GM19043 (cell line): ENCODE data around the gene GPC6.

Source experiments
- ATAC-seq: cut with Tn5 transposase; IDR thresholded peaks from one replicate; pipeline ENCODE4 v1.9.1; 2021; ENCODE audit warnings: low read depth; ENCODE audit not compliant: unreplicated experiment

The GPC6 gene

DNA sequence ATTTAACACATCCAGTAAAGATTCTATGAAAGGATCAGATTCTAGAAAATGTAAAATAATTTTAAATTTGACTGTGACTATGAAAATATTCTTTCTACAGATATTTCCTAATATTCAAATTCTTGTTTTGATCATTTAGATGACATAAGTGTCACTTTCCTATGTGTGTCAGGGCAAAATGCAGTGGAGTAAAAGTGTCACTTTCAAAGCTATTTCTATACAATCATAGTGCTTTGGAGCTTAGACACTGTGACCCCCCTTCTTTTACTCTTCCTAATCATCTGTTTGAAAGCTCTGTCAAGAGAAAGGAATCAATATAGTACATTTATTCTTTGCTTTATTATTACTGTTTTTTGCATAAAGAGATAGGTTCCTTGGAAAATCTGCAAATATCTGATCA lies 760.9 kb downstream of the GPC6 start:
- no peak for ATAC-seq

DNA sequence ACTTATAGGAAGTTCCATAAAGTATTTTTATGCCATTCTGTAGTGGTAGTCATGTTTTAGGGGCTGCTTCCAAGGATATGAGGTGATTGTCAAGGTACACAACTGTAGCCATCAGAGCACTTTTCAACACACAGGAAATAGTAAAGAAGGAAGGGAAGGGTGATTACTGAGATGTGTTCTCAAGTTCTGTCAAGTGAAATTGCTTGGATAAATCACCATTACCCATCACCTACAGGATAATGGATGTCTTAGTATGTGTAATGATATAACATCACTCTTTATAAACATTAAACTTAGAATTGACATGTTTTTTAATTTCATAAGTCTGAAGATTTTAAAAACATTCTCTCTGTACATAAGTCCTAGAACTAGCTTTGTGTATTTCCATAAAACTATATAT lies 765.0 kb downstream of the GPC6 start:
- no peak for ATAC-seq

DNA sequence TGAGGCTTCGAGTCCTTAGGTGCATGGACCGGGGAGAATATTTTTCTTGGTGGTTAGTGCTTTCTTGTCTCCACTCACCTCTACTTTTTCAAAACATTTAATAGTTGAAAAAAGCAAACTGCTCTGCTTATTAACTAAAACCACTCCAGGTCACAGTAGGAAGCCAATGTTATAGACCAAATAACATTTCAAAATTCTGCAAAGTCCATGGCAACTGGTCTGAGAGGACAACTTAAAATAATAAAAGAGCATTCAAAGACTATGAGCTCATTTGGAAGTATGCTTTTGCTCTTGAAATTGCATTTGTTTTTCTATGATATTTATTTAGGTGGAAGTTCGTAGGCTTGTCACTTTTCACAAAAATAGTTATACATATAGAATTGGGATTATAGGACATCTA lies 769.9 kb downstream of the GPC6 start:
- ATAC-seq, result no peak

DNA sequence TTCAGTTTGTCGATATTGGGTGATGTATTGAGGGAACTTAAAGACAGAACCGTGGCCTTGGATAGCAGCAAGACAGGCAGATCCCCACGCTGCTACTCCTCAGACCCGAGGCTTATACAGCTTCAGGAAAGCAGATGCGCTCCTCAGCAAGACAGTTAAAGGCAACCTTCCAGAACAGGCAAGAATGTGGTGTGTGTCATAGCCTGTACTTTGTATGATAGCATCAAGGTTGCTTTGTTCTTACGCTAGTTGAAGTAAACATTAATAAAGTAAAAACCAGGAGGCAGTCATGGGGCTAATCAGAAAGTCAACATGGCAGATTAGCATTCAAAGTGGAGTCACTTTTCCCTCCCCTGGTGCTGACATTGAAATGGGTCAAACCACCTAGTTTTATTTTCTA lies 779.7 kb downstream of the GPC6 start:
- no peak for ATAC-seq

DNA sequence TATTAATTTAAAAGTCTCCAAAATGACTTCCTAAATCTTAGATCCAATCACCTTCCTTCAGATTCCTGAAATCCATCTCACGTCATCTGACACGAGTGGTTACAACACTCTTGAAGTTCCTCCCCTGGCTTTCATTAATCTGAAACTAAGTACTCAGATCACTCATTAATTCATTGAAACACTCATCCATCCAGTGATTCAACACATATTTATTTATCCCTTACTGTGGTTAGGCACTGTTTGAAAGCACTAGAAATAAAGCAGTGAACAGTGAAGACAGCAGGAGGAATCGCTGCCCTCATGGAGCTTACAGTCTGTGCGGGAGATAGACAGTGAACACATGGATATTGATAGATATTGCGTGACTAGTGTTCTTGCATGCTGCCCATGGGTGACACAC lies 780.5 kb downstream of the GPC6 start:
- no peak for ATAC-seq

DNA sequence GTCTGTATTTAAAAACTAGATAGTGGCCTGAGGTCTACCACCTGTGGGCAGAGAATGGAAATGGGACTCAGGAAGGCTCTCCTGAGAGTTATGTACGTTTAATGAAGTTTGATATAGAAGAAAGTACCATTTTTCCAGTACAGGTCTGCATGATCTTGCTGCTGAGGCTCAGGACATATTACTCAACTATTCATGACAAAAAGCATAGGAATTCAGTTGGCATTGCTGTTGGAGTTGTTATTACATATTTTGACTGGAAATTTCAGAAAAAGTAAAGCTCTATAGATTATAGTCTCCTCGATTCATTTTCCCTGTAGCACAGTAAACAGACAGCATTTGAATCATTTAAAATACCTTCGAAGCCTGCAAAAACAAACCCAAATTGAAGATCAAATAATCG lies 783.1 kb downstream of the GPC6 start:
- ATAC-seq, result no peak

DNA sequence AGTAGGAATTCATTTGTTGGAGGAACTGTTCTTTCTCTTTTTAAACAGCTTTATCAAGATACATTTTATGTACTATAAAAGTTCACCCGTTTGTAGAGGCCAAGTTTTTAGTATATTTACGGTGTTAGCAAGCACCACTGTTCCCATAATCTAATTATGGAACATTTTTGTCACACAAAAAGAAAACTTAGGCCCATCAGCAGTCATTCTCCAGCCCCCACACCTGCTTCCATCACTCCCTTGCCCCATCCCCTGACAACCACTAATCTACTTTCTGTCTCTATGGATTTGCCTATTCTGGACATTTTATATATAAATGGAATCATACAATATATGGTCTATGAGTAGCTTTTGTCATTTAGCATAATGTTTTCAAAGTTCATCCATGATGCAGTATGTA lies 787.9 kb downstream of the GPC6 start:
- no peak for ATAC-seq

DNA sequence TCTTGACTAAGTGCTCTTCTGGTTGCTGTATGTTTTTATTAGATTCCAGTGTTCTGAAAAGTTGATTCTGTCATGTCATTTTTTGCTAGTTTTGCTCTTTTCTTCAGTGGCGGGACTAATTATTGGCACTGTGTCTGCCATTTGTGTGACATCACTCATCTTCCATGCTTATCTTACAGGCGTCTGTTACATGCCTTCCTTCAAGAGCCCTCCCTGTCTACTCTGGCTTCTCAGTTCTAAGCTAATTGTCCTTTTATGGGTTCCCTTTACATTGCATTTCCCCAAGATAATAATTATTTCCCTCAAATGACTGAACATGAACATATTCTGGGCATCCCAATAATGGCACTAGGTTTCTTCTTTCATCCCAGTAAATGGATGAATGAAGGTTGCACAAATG lies 793.8 kb downstream of the GPC6 start:
- ATAC-seq, result no peak

DNA sequence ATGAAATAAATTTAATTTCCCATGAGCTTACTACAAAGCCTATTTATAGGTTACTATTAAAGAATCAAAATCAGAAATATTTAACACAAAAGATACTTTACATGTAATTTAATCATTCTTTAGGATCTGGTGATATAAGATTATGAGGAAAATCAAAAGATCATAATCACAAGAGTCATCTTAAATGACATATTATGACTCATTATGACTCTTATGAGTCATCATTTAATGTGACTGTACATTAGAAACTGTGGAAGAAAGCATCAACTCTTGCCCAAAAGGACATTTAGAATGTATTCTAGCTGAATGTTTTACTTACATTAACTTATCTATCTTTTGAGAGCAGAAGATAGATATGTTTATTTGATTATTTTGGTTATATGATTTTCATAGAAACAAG lies 794.2 kb downstream of the GPC6 start:
- no peak for ATAC-seq

DNA sequence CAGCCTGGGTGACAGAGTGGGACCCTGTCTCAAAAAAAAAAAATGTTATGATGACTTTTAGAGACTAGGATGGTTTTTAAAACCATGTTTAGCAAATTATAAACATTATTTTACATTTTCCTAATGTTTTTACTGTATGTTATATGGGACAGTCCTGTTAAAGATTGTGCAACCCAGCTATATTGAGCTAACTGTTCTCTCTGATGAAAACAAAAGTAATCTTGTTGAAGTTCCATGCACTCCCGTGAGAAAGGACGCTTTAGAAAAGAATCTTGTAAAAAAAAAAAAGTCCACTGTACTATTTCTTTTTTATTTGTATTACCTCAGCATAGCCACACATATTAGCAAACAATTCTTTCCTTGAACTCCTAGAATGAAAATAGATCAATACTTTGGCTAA lies 801.6 kb downstream of the GPC6 start:
- no peak for ATAC-seq

DNA sequence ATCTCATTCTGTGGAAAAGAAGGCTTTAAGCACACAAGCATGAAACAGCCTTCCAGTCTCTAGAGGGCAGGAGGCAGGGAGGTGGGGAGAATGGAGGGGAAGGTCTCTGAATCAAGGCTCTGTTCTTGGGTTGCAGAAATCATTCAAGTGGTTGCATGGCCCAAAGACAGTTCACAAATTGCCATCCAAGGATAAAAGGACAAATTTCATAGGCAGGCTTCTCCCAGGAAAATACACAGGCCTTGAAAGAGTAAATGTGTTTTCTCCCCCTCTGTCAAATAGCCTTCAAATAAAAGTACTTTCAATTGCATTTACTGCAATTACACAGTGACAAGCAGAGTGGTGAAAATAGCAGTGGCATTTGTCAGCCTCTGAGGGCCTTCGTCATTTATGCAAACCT lies 802.0 kb downstream of the GPC6 start:
- no peak for ATAC-seq

DNA sequence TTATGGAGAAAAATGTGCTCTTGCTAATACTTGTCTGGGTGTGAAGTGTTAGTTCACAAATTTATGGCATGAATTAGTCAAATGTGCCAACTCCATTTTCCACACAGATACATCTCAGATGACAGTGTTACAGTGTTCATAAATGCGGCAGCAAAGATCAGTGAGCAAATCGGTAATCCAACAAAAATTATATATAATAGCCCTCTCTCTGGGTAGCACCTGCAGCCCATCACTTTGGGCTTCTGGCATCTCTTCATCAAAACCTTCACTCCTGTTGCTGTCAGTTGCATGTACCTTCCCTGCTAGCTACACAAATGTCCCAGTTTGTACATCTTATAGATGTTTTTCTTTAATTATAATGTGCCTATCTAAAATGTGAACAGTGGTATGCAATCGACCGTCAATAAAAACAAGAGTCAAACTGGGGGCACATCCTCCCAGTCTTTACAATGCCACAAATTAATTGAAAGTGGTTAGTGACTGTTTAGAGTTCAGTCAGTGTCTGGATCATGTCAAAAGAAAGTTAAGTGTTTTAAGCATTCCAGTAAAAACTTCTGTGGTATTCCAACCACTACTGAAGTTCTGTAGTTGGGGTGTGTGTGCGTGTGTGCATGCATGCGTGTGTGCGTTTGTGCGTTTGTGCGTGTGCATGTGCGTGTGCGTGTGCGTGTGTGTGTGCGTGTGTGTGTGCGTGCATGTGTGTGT lies 804.0 kb downstream of the GPC6 start:
- ATAC-seq, result no peak

DNA sequence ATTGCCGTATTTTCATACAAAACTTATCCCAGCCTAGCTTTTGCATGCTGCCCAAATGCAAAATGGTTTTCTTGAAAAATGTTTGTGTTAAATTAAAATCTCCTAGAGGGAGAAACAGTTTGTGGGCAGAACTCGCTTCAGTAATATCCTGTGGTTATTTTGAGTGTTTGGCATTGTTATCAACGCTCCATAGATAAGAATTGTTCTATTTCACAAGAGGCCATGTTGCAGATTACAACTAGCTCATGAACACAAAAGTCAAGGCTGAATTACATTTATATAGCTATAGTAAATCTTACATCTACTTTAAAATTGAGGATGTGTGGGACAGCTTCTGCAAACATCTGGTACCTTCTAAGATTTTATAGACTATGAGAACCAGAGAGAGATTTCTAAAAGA lies 805.0 kb downstream of the GPC6 start:
- ATAC-seq, result no peak

DNA sequence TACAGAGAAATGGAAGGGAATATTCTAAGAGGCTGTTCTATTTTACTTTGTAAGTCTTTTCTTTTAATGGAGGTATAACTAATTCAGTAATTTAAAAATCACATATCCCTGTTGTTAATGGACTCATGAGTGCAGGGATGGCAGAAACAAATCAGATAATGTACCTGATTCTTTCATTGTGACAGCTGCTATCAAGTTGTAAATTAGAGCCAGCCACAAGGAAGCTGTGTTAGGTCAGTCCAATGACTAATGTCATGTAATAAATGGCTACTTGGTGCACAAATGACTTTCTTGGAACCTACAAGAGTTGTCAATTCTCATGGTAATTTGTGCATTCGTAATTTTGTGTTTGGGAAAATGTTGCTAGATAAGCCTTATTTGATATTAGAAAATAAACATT lies 806.5 kb downstream of the GPC6 start:
- no peak for ATAC-seq

DNA sequence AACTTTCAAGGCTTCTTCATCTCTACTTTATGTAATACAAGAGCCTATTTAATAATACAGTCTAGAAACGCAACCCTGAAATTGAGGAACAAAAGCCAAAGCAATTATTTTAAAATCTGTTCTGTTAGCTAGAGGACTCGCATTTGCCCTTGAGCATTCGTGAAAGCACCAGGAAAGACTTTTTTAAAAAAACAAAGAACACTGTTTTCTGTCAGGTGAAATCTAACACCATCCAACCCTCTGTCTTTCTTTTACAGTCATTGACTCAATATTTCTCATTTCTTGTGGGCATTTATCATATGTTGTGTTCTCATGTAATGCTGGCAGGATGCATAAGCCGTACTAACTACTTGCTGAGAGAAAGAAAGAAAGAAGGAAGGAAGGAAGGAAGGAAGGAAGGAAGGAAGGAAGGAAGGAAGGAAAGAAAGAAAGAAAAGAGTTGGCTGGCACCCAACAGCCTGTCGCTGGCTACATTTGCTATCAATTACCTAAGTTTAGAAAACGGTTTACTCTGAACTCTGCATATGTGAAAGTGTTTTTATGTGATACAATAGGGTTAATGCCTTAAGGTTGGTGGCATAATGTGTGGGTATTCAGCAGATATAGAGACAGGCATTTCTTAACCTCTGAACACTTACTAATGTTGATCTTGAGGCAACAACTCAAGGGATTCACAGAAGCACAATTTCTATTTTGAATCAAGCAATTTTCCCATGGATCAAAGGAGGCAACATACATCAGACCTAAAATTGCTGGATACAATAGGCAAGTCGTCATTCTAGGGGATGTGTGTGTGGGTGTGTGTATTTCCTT lies 807.4 kb downstream of the GPC6 start:
- no peak for ATAC-seq

DNA sequence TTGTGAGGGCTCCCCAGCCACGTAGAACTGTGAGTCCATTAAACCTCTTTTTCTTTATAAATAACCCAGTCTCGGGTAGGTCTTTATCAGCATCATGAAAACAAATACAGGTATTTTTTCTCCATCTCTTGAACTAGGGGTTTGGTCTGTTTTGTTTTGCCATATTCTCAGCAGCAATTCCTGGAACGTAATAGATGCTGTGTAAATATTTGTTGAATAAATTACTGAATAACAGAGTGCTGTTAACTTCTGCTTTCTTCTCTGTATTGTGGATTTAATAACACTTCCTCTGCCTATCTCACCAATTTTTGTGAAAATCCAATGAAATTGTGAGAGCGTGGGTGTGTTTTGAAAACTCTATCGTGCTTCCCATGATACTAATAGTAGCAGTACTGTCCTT lies 823.4 kb downstream of the GPC6 start:
- ATAC-seq, result no peak

DNA sequence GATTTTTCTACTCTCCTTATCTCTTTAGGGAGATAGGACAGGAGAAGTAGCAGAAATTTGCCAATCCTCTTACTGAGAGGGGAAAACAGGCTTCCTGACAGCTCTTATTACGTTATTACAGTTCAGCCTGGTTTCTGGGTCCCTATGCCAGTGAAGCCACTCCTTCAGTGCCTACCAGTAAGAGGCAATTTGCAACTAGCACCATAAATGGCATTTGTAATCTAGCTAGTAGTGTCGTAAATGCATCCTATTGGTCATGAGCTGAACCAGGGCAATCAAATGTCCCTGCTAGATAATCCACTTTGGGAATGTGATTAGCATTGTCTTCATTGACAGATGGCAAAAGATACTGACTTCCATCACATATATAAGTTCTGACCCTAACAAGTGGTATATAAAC lies 824.1 kb downstream of the GPC6 start:
- no peak for ATAC-seq

DNA sequence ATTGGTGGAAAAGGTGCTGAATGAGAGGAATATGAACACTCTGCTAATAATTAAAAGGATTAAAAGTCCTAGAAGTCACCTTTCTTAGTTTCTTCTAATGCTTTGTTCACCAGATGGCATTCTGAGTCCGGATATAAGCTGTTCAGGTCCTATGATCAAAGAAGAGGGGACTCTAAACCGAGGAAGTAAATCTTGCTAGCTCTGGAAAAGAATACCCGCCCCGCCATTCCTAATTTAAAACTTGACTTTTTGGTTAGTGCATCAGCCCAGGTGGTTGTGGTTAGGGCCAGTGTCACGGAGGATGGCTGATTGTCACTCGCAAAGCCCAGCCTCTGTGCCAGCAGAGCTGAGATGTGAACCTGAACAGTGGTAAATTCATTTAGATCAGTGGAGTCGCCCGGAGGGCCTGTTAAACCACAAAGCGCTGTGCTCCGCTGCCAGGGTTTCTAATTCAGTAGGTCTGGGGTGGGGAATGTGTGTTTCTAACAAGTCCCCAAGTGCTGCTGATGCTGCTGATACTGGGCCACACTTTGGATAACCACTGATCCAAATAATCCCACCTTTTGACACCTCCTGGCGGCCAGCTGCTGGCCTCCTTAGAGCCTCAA lies 827.5 kb downstream of the GPC6 start:
- ATAC-seq, result no peak

DNA sequence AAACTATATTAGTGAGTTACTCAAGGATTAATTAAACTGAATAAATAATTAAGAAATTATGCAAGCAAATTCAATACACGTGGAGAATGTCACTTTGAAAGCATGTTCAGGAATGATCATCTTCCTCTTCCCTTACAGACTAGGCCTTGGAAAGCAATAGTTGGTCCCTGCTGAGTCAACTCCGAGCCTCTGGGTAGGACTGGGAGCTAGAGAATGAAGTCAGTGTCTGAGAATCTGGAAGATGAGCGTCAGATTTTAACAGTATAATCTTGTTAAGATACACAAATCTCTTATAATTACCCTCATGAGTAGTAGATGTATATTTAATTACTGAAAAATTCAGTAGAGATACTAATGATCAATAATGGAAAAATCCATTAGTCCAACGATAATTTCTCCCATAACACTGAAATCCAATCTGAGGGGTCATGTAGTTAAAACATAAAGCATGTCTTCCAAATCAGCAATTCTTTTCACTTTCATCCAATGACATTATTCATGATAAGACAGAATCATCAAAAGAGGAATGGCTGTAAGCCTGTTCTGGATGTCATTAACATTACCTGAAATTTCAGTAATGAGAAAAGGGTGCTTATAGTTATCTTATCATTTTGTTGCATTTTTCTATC lies 829.9 kb downstream of the GPC6 start:
- ATAC-seq, result no peak

DNA sequence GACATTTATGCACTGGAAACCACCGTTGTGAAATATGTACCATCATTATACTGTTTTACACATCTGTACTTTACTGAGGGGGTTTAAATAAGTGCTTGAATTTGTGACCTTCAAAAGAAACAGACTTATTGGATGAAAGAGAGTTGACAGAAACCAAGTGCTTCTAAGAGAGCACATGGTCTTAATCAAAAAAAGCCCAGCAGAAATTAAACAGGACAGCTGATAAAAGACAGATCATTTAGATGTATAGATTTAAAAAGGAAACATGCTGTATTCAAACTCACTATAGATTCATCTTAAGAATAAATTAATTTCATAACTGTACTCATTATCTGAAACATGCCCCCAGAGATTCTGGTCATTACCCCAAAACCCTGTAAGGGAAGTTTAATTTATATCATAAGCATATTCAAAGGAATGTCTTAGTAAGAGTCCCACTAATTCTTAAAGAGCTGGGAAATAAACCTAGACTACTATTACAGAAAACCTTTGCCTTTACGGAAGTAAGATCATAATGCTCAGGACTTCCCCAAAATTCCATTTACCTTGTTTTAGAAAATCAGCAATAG lies 831.1 kb downstream of the GPC6 start:
- no peak for ATAC-seq

DNA sequence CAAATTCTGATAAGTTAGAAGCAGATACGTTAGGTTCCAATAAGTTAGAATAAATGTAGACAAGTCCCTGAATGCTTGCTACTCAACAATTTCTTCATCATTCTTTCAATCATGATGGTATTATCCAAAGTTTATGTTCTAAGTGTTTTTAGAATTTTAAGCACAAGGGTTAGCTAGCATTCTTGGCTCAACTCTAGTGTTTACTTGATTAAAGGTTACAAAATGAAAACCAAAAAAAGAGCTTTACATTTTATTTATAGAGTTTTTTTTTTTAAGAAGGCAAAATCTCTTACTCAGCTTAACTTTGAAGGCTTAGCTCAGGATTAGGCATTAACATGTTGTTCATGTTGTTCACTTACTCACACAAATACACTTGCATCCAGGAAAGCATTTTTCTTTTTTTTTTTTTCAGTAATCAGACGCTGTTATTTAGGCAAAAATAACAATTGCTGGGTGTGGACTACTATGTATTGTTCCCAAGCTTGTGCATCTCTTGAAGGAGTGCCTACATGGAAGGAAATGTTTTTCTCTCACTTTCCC lies 832.3 kb downstream of the GPC6 start:
- ATAC-seq, result no peak
